Right lobe of liver (tissue), 4 donors: ENCODE results near the gene PJA2.

Source experiments
- CTCF ChIP-seq, 4 donors: fragments of 200-600 bp in 3 of 4; fragments of 450-650 bp in 1 of 4; IDR thresholded peaks; one replicate each; pipeline versions ENCODE4 v1.5.1 to v1.8.0; 2016 to 2022; ENCODE audit warnings: antibody characterized with exemption in 4 of 4, mild to moderate bottlenecking in 2 of 4
- POLR2A ChIP-seq: fragments of 450-650 bp; IDR thresholded peaks from one replicate; pipeline ENCODE4 v1.6.1; 2017; ENCODE audit warnings: antibody characterized with exemption, mild to moderate bottlenecking
- donor health status: DM: no; HTN: no; CAD: no.
- donor health status: DM: no; HTN: no; CAD: no.
- donor health status: DM: no; HTN: yes; CAD: no.

DNA sequence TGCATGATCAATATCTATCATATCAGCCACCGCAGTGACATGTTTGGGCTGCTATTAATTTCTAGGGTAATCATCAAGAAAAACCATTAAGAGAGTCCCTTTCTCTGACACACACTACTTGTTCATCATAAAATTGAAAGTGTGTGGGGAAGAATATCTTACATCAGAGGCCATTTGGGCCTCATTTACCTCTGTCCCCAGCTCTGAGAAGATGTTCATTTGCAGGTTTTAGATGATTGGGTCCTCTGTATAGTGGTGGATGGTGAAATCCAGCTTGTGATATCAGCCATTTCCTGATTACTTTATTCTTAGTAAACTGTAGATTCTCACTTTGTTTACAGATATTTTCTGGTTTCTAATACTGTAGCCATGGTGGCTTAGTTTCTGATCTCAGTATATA, 29.8 kb upstream of the PJA2 start:
- TF ChIP-seq CTCF (IDR thresholded peaks at IDR 0.05) (no peak), POLR2A (no peak)
